Measurements from ENCODE around the gene PPAT. TPM values are rescaled to one million over a fixed set of nuclear protein-coding genes. Genes with fewer than 3 reads are reported as not detected.

The PPAT gene
- total and polyA plus RNA-seq, 8 donors = 1.3 to 13.6 (median 3.2) TPM; not detected in 1

DNA sequence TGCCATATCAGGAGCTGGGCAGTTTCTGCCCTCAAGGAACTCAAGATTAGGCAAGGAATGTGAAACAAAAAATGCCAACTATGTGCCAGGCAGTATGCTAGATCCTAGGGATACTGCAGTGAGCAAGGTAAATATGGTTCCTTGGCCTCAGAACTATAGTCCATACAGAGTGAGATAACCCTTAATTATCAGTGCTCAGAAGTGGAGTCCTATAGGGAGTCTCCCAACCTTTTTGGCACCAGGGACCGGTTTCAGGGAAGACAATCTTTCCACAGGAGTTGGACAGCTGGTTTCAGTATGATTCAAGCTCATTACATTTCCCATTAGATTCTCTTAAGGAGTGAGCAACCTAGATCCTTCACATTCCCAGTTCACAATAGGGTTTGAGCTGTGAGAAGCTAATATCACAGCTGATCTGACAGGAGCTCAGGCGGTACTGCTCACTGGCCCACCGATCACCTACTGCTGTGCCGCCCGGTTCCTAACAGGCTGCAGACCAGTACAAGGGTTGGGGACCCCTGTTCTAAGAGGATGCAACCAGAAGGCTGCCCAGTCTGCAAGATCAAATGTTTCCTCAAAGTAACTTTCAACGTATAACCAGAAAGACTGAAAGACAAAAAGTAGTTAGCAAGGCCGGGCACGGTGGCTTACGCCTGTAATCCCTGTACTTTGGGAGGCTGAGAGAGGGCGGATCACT lies 30.3 kb upstream of the PPAT start:
- peak in 1 of 2 donors; percentile 5 for DNase-seq
- intact Hi-C loops (cut with DNase I; ENCODE audit: low total_unique reads) = no loop called here
- Histone ChIP-seq H3K27me3 (no peaks in the 10 kb centered on the region), H3K4me3 (peak overlapping the region; percentile 81 to 97 (median 96)), H3K4me1 (peaks cover 24 to 46% (median 37%) of the 10 kb centered on the region in 4 donors), H3K36me3 (peaks cover 0 to 33% (median 28%) of the 10 kb centered on the region in 4 donors), H3K9me3 (no peaks in the 10 kb centered on the region), H3K27ac (no peak overlapping the region)
- 52 to 78% (median 63%) methylated on average over 10 of the region's 10 CpGs for WGBS, 5 donors
- TF ChIP-seq, protein P1, sequence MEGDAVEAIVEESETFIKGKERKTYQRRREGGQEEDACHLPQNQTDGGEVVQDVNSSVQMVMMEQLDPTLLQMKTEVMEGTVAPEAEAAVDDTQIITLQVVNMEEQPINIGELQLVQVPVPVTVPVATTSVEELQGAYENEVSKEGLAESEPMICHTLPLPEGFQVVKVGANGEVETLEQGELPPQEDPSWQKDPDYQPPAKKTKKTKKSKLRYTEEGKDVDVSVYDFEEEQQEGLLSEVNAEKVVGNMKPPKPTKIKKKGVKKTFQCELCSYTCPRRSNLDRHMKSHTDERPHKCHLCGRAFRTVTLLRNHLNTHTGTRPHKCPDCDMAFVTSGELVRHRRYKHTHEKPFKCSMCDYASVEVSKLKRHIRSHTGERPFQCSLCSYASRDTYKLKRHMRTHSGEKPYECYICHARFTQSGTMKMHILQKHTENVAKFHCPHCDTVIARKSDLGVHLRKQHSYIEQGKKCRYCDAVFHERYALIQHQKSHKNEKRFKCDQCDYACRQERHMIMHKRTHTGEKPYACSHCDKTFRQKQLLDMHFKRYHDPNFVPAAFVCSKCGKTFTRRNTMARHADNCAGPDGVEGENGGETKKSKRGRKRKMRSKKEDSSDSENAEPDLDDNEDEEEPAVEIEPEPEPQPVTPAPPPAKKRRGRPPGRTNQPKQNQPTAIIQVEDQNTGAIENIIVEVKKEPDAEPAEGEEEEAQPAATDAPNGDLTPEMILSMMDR (IDR thresholded peaks at IDR 0.05) = no peak
- no peak for TF ChIP-seq POLR2AphosphoS5 (IDR thresholded peaks at IDR 0.05)
- TF ChIP-seq POLR2A (IDR thresholded peaks at IDR 0.05) = no peak

DNA sequence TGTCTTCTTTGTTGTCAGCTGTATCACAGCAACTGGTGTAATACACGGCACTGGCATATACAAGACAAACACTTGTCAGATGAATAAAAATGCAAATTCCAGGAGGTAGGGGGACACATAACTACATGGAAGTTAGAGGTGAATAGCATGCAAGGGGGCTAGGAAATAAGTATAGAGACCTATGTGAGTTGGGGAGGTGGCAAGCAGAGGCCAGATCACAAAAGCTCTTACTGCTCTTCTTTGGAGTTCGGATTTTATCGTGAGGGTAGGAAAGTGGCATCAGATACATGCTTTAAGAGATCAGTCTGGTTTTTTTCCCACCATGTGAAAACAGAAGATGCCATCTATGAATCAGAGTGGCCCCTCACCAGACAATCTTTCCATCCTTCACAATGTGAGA lies 29.2 kb upstream of the PPAT start:
- H3K36me3 ChIP-seq = peaks cover 7 to 36% (median 31%) of the 10 kb centered on the region in 4 donors
- WGBS, 5 donors = 75 to 85% (median 80%) methylated on average over 3 of the region's 3 CpGs
- no peak overlapping the region for H3K27ac ChIP-seq
- H3K9me3 ChIP-seq = no peaks in the 10 kb centered on the region
- TF ChIP-seq, protein P1 (IDR thresholded peaks at IDR 0.05) = no peak
- TF ChIP-seq EP300 (IDR thresholded peaks at IDR 0.05) (no peak), POLR2AphosphoS5 (IDR thresholded peaks at IDR 0.05) (no peak), POLR2A (IDR thresholded peaks at IDR 0.05) (no peak)
- H3K4me1 ChIP-seq = peaks cover 24 to 44% (median 34%) of the 10 kb centered on the region in 4 donors
- no peak overlapping the region for H3K4me3 ChIP-seq
- H3K27me3 ChIP-seq = no peaks in the 10 kb centered on the region
- DNase-seq = no peak
- intact Hi-C loops (cut with DNase I; ENCODE audit: low total_unique reads) = no loop called here

DNA sequence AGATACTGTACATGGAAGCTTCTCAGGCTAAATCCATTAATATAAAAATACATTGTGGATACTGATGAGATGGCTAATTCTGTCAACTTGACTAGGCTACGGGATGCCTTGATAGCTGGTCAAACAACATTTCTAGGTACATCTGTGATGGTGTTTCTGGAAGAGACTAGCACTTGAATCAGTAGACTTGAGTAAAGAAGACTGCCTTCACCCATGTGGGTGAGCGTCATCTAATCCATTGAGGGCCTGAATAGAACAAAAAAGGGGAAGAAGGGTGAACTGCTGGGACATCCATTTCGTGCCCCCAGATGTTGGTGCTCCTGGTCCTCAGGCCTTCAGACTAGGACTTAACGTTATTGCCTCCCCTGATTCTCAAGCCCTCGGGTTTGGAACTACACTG lies 28.3 kb upstream of the PPAT start:
- intact Hi-C loops (cut with DNase I; ENCODE audit: low total_unique reads) = no loop called here
- 88 to 94% (median 92%) methylated on average over 5 of the region's 5 CpGs for WGBS, 5 donors
- H3K9me3 ChIP-seq = no peaks in the 10 kb centered on the region
- H3K4me1 ChIP-seq = peaks cover 19 to 35% (median 26%) of the 10 kb centered on the region in 4 donors
- TF ChIP-seq POLR2A (IDR thresholded peaks at IDR 0.05) (no peak), POLR2AphosphoS5 (IDR thresholded peaks at IDR 0.05) (no peak), EP300 (IDR thresholded peaks at IDR 0.05) (no peak)
- TF ChIP-seq, protein P1 (IDR thresholded peaks at IDR 0.05) = no peak
- H3K4me3 ChIP-seq = no peak overlapping the region
- no peaks in the 10 kb centered on the region for H3K27me3 ChIP-seq
- H3K27ac ChIP-seq = no peak overlapping the region
- H3K36me3 ChIP-seq = peaks cover 7 to 44% (median 39%) of the 10 kb centered on the region in 4 donors
- no peak for DNase-seq

DNA sequence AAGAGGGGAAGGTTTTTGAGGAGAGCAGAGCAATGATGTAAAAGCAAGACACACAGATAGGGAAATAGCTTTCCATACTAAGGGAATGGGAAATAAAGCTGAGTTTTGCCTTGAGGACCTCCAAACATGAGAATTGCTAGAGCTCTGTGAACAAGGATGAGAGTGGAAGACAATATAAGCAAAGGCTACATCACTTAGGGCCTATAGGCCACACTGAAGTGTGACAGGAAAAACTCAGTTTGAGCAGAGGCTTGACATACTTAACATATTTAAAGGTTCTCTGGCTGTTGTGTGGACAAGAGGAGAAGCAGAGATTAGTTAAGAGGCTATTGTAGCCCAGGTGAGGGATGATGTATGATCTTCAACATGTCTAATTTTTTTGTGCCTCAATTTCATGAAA lies 26.7 kb upstream of the PPAT start:
- peaks cover 13 to 28% (median 20%) of the 10 kb centered on the region in 4 donors for H3K4me1 ChIP-seq
- no peak overlapping the region for H3K4me3 ChIP-seq
- no peak overlapping the region for H3K27ac ChIP-seq
- intact Hi-C loops (cut with DNase I; ENCODE audit: low total_unique reads) = no loop called here
- TF ChIP-seq, protein P1 (IDR thresholded peaks at IDR 0.05) = no peak
- TF ChIP-seq EP300 (IDR thresholded peaks at IDR 0.05) = no peak
- no peak for TF ChIP-seq POLR2AphosphoS5 (IDR thresholded peaks at IDR 0.05)
- TF ChIP-seq POLR2A (IDR thresholded peaks at IDR 0.05) = no peak
- H3K36me3 ChIP-seq = peaks cover 7 to 56% (median 45%) of the 10 kb centered on the region in 4 donors
- no peaks in the 10 kb centered on the region for H3K27me3 ChIP-seq
- H3K9me3 ChIP-seq = no peaks in the 10 kb centered on the region
- no peak for DNase-seq
